ENCODE data around the gene TMEM184A. TPM values are rescaled to one million over a fixed set of nuclear protein-coding genes. Genes with fewer than 3 reads are reported as not detected.

The TMEM184A gene
- total and polyA plus RNA-seq, 2 experiments from 2014 or later = 0.18 to 0.66 TPM

GRCh38 chr7:1496531-1497292 is 59.3 kb downstream of the TMEM184A start (continued):
- TF ChIP-seq ZNF462 (CRISPR knock-in tag; IDR thresholded peaks at IDR 0.05) = no peak
- TF ChIP-seq REST (IDR thresholded peaks at IDR 0.05; ENCODE audit: unreplicated experiment) = no peak
- TF ChIP-seq JUNB (IDR thresholded peaks at IDR 0.05; ENCODE audit: unreplicated experiment) = no peak
- TF ChIP-seq ZNF114 (CRISPR knock-in tag; IDR thresholded peaks at IDR 0.05) = no peak
- TF ChIP-seq EZH2phosphoT487 (IDR thresholded peaks at IDR 0.05; ENCODE audit: unreplicated experiment) = no peak
- TF ChIP-seq EZH2 (IDR thresholded peaks at IDR 0.05; ENCODE audit: low read depth, unreplicated experiment) = no peak
- TF ChIP-seq POLR2AphosphoS5 (IDR thresholded peaks at IDR 0.05; ENCODE audit: low read depth) = no peak
- no peak for TF ChIP-seq STAT1 (IDR thresholded peaks at IDR 0.05; ENCODE audit: unreplicated experiment)
- TF ChIP-seq ZNF331 (CRISPR knock-in tag; IDR thresholded peaks at IDR 0.05; ENCODE audit: low read depth) = no peak
